Cardiac septum (tissue), 1 donor: Measurements from ENCODE around the gene COG8. TPM values are rescaled to one million over a fixed set of nuclear protein-coding genes. Genes with fewer than 3 reads are reported as not detected.

Experiments used
- DNase-seq: peaks from one replicate; pipeline ENCODE4 v3.0.0-alpha.2; 2020; ENCODE audit warnings: low spot score
- intact Hi-C: fragments of 100-400 bp; cut with DNase I; formaldehyde crosslinking; loops from one replicate; pipeline ENCODE4 v1.14.0; 2022
- total RNA-seq: library from RNA; stranded (reverse); fragmentation: NEBNext Ultra II Directional; extraction: Animal tissue kit (Norgen Biotek cat#: 25700); gene quantifications from one replicate; pipeline ENCODE4 v1.2.1, GENCODE V29; 2021
- donor health status: DM: no; HTN: no; CAD: no.

The COG8 gene
- total RNA-seq, 1 donor from 2014 or later, result 21.6 TPM

GRCh38 chr16:69324013-69324531 is 15.3 kb downstream of the COG8 start:
- DNase-seq, result no peak
- intact Hi-C loops, result no loop called here

GRCh38 chr16:69323415-69323814 is 15.9 kb downstream of the COG8 start:
- intact Hi-C loops, result no loop called here
- no peak for DNase-seq

- no peak for DNase-seq
- intact Hi-C loops, result no loop called here
Observed at GRCh38 chr16:69322343-69322742, 17.0 kb downstream of the COG8 start.

GRCh38 chr16:69321080-69321479 is 18.3 kb downstream of the COG8 start:
- DNase-seq, result no peak
- intact Hi-C loops, result no loop called here

GRCh38 chr16:69320740-69321073 is 18.7 kb downstream of the COG8 start:
- intact Hi-C loops, result no loop called here
- no peak for DNase-seq

GRCh38 chr16:69319826-69320739 is 19.3 kb downstream of the COG8 start:
- DNase-seq, result no peak
- intact Hi-C loops, result no loop called here

- DNase-seq, result no peak
- intact Hi-C loops, result no loop called here
Observed at GRCh38 chr16:69319381-69319780, 20.0 kb downstream of the COG8 start.

GRCh38 chr16:69318911-69319289 is 20.5 kb downstream of the COG8 start:
- no peak for DNase-seq
- intact Hi-C loops, result no loop called here

- intact Hi-C loops, result no loop called here
Observed at GRCh38 chr16:69318177-69318910, 21.0 kb downstream of the COG8 start.

GRCh38 chr16:69316595-69317034 is 22.7 kb downstream of the COG8 start:
- no peak for DNase-seq
- intact Hi-C loops, result no loop called here

More at GRCh38 chr16:69318177-69318910, 21.0 kb downstream of the COG8 start:
- no peak for DNase-seq

- intact Hi-C loops, result no loop called here
- no peak for DNase-seq
Observed at GRCh38 chr16:69315486-69316311, 23.7 kb downstream of the COG8 start.

- intact Hi-C loops, result no loop called here
- no peak for DNase-seq
Observed at GRCh38 chr16:69314534-69314933, 24.8 kb downstream of the COG8 start.

GRCh38 chr16:69313469-69313868 is 25.9 kb downstream of the COG8 start:
- no peak for DNase-seq
- intact Hi-C loops, result no loop called here

- peak; percentile 74 for DNase-seq
- intact Hi-C loops, result loop anchor here (1.0 to 2.0 kb wide), 2 partner anchors 17 to 27 kb away; partner anchors contain the start of genes COG8 and NIP7
Observed at GRCh38 chr16:69311533-69312387, 27.6 kb downstream of the COG8 start.

- intact Hi-C loops, result loop anchor here (1.0 to 2.0 kb wide), 2 partner anchors 17 to 28 kb away; partner anchors contain the start of genes COG8 and NIP7
- DNase-seq, result peak; percentile 99
Observed at GRCh38 chr16:69310653-69311532, 28.5 kb downstream of the COG8 start, which contains the start of gene VPS4A. VPS4A (plus strand) TSS chr16:69311350; CDS start chr16:69311512, 162 bp downstream.

GRCh38 chr16:69309316-69309715 is 30.0 kb downstream of the COG8 start:
- intact Hi-C loops, result no loop called here
- peak; percentile 63 for DNase-seq

GRCh38 chr16:69307856-69308255 is 31.5 kb downstream of the COG8 start:
- intact Hi-C loops, result no loop called here
- no peak for DNase-seq

GRCh38 chr16:69307091-69307490 is 32.3 kb downstream of the COG8 start:
- no peak for DNase-seq

More at GRCh38 chr16:69307091-69307490, 32.3 kb downstream of the COG8 start:
- intact Hi-C loops, result no loop called here
